ENCODE measurements around the gene ATP9B.

ATP9B gene

GRCh38 chr18:79418642-79419041, 349.4 kb downstream of the ATP9B start:
- DNase-seq: no peak

- no peak for DNase-seq
Measured at GRCh38 chr18:79420033-79420745, 351.0 kb downstream of the ATP9B start.

GRCh38 chr18:79421275-79421857, 352.2 kb downstream of the ATP9B start:
- no peak for DNase-seq

GRCh38 chr18:79422022-79422782, 353.0 kb downstream of the ATP9B start:
- DNase-seq: no peak

- no peak for DNase-seq
Measured at GRCh38 chr18:79422783-79423165, 353.6 kb downstream of the ATP9B start.

- DNase-seq: no peak
Measured at GRCh38 chr18:79423211-79424007, 354.2 kb downstream of the ATP9B start.

- DNase-seq: no peak
Measured at GRCh38 chr18:79424008-79424565, 354.9 kb downstream of the ATP9B start.

- no peak for DNase-seq
Measured at GRCh38 chr18:79424880-79425568, 355.8 kb downstream of the ATP9B start.

- DNase-seq: no peak
Measured at GRCh38 chr18:79425569-79425886, 356.3 kb downstream of the ATP9B start.

- no peak for DNase-seq
Measured at GRCh38 chr18:79426376-79427300, 357.4 kb downstream of the ATP9B start.

GRCh38 chr18:79427368-79428225, 358.4 kb downstream of the ATP9B start:
- DNase-seq: no peak

All from activated CD8-positive, alpha-beta memory T cell treated with anti-CD3 and anti-CD28 coated beads, Interleukin-2, amount 50 U/mL, for 48 hours (primary cell).